ENCODE results near the gene TTLL13.

GRCh38 chr15:90240856-90241255, 8.5 kb upstream of the TTLL13 start:
- no peak for TF ChIP-seq ZNF707 (CRISPR knock-in tag; conservative IDR thresholded peaks at IDR 0.05)
- TF ChIP-seq ZNF3 (CRISPR knock-in tag; IDR thresholded peaks at IDR 0.05), result no peak
- TF ChIP-seq JUN (IDR thresholded peaks at IDR 0.05; ENCODE audit: borderline replicate concordance, low read depth, low read length), result no peak
- no peak for TF ChIP-seq JUN (CRISPR knock-in tag; IDR thresholded peaks at IDR 0.05; ENCODE audit: borderline replicate concordance)
- TF ChIP-seq CTCF (IDR thresholded peaks at IDR 0.05 in 2 of 3, conservative IDR thresholded peaks at IDR 0.05 in 1 of 3; ENCODE audit: insufficient read depth in 2 of 3, low read depth in 1 of 3, low read length in 3 of 3), result no peak
- TF ChIP-seq RCOR1 (IDR thresholded peaks at IDR 0.05; ENCODE audit: borderline replicate concordance in 1 of 2, low read depth in 2 of 2, low read length in 2 of 2), result no peak
- no peak for TF ChIP-seq NFYB (IDR thresholded peaks at IDR 0.05; ENCODE audit: extremely low read depth, insufficient read length)

Data from K562 (cell line).